Breast epithelium (tissue), 4 donors: ENCODE measurements around the gene ZNF48. TPM values are rescaled to one million over a fixed set of nuclear protein-coding genes. Genes with fewer than 3 reads are reported as not detected.

Experiments
- DNase-seq, 2 donors: peaks; one replicate each; pipeline ENCODE4 v3.0.0-alpha.2; 2019; ENCODE audit warnings: low spot score in 2 of 2
- H3K27ac ChIP-seq, 2 donors: fragments of 200-600 bp; sonication (generic) in 1 of 2; one replicate each; pipeline ENCODE4 v1.5.1; 2016 to 2019; ENCODE audit warnings: mild to moderate bottlenecking in 1 of 2
- H3K27me3 ChIP-seq, 2 donors: fragments of 200-600 bp; sonication (generic) in 1 of 2; one replicate each; pipeline versions ENCODE4 v1.5.1 to v1.6.0; 2017 to 2019; ENCODE audit warnings: control low read depth in 1 of 2, mild to moderate bottlenecking in 1 of 2
- H3K36me3 ChIP-seq: fragments of 200-600 bp; one replicate; pipeline ENCODE4 v1.5.1; 2019
- H3K4me1 ChIP-seq, 2 donors: fragments of 200-600 bp; sonication (generic); one replicate each; pipeline ENCODE4 v1.5.1; 2016 to 2019; ENCODE audit warnings: control low read depth in 1 of 2
- H3K4me3 ChIP-seq, 3 donors: fragments of 200-600 bp; sonication (generic); 1 replicate in 2 of 3; 2 replicates in 1 of 3; pipeline ENCODE4 v1.5.1; 2016 to 2019; ENCODE audit warnings: mild to moderate bottlenecking in 3 of 3, moderate library complexity in 2 of 3
- H3K9me3 ChIP-seq, 2 donors: fragments of 200-600 bp; sonication (generic) in 1 of 2; one replicate each; pipeline ENCODE4 v1.5.1; 2016 to 2019; ENCODE audit warnings: control low read depth in 1 of 2
- CTCF ChIP-seq, 3 donors: fragments of 450-650 bp; IDR thresholded peaks; one replicate each; pipeline ENCODE4 v1.5.1; 2016 to 2017; ENCODE audit warnings: antibody characterized with exemption in 3 of 3, mild to moderate bottlenecking in 3 of 3, moderate library complexity in 3 of 3
- POLR2A ChIP-seq: fragments of 450-650 bp; IDR thresholded peaks from one replicate; pipeline ENCODE4 v1.6.1; 2016; ENCODE audit warnings: antibody characterized with exemption, mild to moderate bottlenecking, moderate library complexity
- POLR2AphosphoS5 ChIP-seq, 3 donors: sonication (generic); formaldehyde crosslinking; IDR thresholded peaks; one replicate each; pipeline ENCODE4 v1.6.1; 2017; ENCODE audit warnings: antibody characterized with exemption in 3 of 3
- intact Hi-C: fragments of 100-400 bp; cut with DNase I; formaldehyde crosslinking; loops from one replicate; pipeline ENCODE4 v1.15.1; 2023; ENCODE audit warnings: low total_unique reads
- total RNA-seq, 3 donors: library from RNA; depleted of rRNA; stranded (reverse); fragments of >200 nt; gene quantifications; one replicate each; pipeline ENCODE4 v1.1.0, GENCODE V29; 2016

The ZNF48 gene
- total RNA-seq, 3 donors from 2014 or later: 4.8 to 9.5 (median 6.2) TPM

DNA sequence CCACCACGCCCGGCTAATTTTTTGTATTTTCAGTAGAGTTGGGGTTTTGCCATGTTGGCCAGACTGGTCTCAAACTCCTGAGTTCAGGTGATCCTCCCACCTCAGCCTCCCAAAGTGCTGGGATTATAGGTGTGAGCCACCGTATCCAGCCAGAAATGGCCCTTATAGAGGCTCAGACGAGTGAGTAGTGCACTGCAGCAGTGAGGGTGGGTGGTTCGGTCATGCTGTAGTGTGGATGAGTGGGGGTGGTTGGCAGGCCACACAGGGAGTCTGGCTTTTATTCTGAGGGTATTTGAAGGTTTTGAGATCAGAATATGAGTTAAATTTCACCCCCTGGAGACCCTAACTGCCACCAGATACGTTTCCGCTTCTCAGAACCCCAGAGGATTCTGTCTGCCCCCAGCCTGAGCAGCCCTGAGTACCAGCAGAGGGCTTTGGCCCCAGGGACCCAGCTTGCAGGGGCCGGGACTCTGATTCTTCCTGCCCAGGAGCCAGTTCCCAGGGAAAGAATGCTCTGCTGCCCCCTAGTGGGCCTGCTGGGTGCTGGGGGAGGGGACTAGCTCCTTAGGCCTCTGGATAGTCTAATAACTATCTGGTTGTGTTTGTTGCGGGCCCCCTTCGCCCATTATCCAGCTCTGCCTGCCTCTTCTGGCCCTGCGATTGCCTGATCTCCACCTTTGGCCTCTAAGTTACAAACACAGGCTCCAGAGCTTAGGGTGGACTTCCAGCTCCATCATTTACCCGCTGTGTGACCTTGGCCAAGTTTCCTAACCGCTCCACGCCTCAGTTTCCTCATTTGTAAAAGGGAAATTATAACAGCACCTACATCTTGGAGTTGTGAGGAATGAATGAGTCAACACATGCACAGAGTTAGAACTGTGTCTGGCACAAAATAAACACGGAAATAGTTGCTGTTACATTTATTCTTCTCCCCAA is 14.2 kb downstream of the ZNF48 start:
- Histone ChIP-seq H3K4me1 (peaks cover 0 to 15% of the 10 kb centered on the region in 2 donors), H3K27ac (peak overlapping the region; percentile 17 to 33), H3K36me3 (no peaks in the 10 kb centered on the region), H3K4me3 (peak overlapping the region in 1 of 3 donors; percentile 30), H3K27me3 (no peaks in the 10 kb centered on the region), H3K9me3 (no peaks in the 10 kb centered on the region)
- peak; percentile 79 to 91 for DNase-seq
- TF ChIP-seq POLR2AphosphoS5 (IDR thresholded peaks at IDR 0.05): peak in 1 of 3 donors; percentile 38
- peak; percentile 80 to 94 (median 85) for TF ChIP-seq CTCF (IDR thresholded peaks at IDR 0.05)
- no peak for TF ChIP-seq POLR2A
- intact Hi-C loops: loop anchor here (10.0 kb wide), 1 partner anchor 315 kb away; the partner anchor contains the start of genes TBX6 and YPEL3

DNA sequence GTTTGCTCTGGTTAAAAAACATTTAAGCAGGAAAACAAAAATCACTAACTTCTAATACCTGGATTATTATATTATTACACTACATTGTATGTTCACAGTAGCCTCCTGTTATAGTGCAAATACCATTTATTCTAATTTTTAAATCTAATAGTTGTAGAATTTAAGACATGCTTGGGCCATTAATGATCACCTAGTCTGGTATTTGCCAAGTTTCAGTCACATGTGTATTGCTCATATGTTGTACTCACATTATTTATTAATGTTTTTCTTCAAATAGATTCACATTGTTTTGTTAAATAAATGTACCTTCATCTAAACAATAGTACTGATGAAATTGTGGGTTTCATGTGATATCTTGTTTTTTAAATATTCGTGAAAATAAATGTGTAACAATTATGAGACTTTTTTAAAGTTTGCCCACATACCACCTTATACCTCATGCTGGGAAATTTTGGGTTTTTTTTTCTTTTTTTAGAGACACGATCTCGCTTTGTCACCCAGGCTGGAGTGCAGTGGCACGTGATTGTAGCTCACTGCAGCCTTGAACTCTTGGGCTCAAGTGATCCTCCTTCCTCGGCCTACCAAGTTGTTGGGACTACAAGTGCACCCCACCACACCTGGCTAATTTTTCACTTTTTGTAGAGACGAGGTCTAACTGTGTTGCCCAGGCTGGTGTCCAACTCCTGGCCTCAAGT is 18.0 kb downstream of the ZNF48 start:
- intact Hi-C loops: loop anchor here (10.0 kb wide), 1 partner anchor 318 kb away; the partner anchor contains the start of genes TBX6 and YPEL3

DNA sequence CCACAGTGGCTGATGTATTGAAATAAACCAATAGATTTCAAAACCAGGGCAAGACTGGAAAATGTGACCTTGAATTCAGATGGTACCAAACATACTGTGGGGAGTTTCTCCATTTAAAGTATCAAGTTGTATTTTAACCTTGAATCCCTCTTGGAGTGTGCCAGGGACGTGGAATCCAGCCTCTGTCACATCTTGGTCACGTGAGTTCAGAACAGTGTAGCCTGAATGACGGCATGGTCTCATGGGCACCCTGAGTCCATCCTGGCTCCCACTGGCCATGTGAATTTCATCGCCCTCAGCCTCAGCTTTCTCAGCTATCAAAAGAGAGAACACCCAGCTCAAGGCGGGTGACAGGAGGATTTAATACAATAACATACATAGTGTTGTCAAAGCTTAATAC is 18.9 kb downstream of the ZNF48 start:
- H3K4me3 ChIP-seq: no peak overlapping the region
- H3K9me3 ChIP-seq: no peaks in the 10 kb centered on the region
- peak overlapping the region in 1 of 2 donors; percentile 36 for H3K27ac ChIP-seq
- no peak for DNase-seq
- no peaks in the 10 kb centered on the region for H3K27me3 ChIP-seq
- H3K36me3 ChIP-seq: no peaks in the 10 kb centered on the region
- intact Hi-C loops: loop anchor here (10.0 kb wide), 1 partner anchor 319 kb away; the partner anchor contains the start of genes TBX6 and YPEL3
- peaks cover 0 to 7% of the 10 kb centered on the region in 2 donors for H3K4me1 ChIP-seq
- TF ChIP-seq POLR2AphosphoS5 (IDR thresholded peaks at IDR 0.05): no peak
- TF ChIP-seq POLR2A: no peak
- TF ChIP-seq CTCF (IDR thresholded peaks at IDR 0.05): no peak

More for the DNA sequence above, 18.0 kb downstream of the ZNF48 start:
- Histone ChIP-seq H3K36me3 (no peaks in the 10 kb centered on the region), H3K4me3 (no peak overlapping the region), H3K27me3 (no peaks in the 10 kb centered on the region), H3K27ac (peak overlapping the region; percentile 10 to 36), H3K4me1 (peaks cover 0 to 15% of the 10 kb centered on the region in 2 donors), H3K9me3 (no peaks in the 10 kb centered on the region)
- DNase-seq: no peak
- no peak for TF ChIP-seq POLR2A
- TF ChIP-seq POLR2AphosphoS5 (IDR thresholded peaks at IDR 0.05): no peak
- TF ChIP-seq CTCF (IDR thresholded peaks at IDR 0.05): no peak

GRCh38 chr16:30416047-30416603 is 20.9 kb downstream of the ZNF48 start:
- intact Hi-C loops: loop anchor here (10.0 kb wide), 1 partner anchor 321 kb away; the partner anchor contains the start of genes TBX6 and YPEL3
- Histone ChIP-seq H3K36me3 (no peaks in the 10 kb centered on the region), H3K4me3 (no peak overlapping the region), H3K27ac (no peak overlapping the region), H3K4me1 (no peaks in the 10 kb centered on the region), H3K9me3 (no peaks in the 10 kb centered on the region), H3K27me3 (no peaks in the 10 kb centered on the region)
- DNase-seq: no peak
- TF ChIP-seq CTCF (IDR thresholded peaks at IDR 0.05) (no peak), POLR2AphosphoS5 (IDR thresholded peaks at IDR 0.05) (no peak), POLR2A (no peak)
